Inferior parietal cortex (tissue), 1 donor: ENCODE measurements around the gene DCTPP1.
"Not testable (repeated sequence)": the region's sequence is repeated elsewhere in the genome, so short reads cannot be mapped to it uniquely, and the experiment has no call there.

ENCODE experiments used
- DNase-seq: peaks from one replicate; pipeline ENCODE4 v3.0.0-alpha.2; 2016; ENCODE audit errors: extremely low spot score

DCTPP1 gene

DNA sequence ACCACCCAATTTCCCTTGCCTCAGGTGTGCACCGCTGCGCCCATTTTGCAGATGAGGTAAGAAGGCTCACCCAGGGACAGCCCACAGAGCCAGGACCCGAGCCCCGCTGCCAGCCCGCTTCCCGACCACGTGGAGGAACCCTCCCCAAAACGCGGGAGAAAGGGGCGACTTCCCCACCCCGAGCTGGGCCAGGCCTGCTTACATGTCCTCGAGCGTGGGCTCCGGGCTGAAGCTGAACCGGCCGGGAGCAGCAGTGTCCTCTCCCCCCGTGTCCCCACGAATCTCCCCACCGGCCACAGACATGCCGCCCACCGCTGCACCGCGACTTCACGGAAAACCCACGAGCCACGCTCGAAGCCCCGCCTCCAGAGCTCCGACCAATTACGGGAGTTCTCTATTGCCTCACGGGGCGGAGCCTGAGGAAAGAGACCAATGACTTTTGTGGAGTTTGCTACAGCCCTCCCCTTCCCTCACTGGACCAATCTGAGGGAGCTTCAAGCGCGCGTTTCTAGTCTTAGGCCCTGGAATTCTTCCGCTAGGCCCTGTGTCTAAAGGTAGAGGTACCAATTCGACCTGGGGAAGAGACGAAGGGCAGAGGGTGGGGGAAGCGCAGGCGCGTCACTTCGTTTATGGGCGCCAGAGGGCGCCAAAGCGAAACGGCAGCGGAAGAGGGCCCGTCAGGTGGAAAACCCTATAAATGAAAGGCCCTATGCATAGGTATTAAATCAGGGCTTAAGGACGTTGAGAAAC is at the start of gene DCTPP1:
TSS of gene DCTPP1 (minus strand) at position 353 of the 750 bp plus-strand sequence. CDS start at position 303, 50 bp downstream.
- peak; percentile 98 for DNase-seq

DNA sequence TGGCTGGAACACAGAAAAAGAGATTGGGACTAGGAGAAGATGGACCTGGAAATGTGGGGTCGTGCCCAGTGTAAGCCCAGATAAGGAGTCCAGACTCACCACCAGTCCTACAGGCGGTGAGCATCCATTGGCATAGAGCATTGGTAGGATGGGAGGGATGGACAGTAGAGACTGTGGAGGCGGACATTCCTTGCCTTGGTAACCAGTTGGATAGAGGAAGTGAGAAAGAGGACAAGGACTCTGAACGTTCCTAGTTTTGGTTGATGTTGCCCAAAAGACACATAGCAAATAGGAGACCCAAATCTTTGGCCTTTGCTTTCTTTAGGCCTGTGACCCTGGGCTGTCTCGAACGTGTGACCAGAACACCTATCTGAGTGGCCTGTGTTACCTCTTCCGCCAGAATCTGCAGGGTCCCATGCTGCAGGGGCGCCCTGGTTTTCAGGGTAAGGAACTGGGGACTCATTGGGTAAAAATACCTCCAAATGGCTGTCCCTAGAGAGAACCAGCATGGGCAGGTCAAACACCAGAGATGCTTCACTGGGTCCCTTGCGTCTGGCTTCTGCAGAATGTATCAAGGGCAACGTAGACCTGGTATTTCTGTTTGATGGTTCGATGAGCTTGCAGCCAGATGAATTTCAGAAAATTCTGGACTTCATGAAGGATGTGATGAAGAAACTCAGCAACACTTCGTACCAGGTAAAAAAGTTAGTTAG is 49.1 kb upstream of the DCTPP1 start:
- DNase-seq = no peak

DNA sequence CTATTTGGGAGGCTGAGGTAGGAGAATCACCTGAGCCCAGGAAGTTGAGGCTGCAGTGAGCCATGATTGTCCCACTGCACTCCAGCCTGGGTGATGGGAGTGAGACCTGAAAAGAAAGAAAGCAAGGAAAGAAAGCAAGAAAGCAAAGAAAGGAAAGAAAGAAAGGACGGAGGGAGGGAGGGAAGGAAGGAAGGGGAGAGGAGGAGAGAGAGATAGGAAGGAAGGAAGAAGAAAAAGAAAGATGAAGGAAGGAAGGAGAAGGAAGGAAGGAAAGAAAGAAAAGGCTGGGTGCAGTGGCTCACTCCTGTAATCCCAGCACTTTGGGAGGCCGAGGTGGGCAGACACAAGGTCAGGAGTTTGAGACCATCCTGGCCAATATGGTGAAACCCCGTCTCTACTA is 47.9 kb upstream of the DCTPP1 start:
- not testable (repeated sequence) for DNase-seq

DNA sequence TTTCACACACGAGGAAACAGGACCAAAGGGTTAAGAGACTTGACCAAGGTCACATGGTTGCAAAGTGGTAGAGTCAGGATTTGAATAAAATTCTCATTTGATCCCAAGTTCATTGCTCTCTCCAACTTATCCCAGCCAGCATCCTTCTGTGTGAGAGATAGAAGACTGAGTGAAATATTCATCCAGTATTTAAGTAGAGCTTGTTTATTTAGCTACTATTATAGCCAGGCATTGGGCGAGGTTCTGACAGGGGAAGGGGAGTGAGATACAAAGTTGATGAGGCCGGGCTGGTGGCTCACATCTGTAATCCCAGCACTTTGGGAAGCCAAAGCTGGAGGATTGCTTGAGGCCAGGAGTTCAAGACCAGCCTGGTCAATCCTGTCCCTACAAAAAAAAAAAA is 47.2 kb upstream of the DCTPP1 start:
- DNase-seq = no peak

DNA sequence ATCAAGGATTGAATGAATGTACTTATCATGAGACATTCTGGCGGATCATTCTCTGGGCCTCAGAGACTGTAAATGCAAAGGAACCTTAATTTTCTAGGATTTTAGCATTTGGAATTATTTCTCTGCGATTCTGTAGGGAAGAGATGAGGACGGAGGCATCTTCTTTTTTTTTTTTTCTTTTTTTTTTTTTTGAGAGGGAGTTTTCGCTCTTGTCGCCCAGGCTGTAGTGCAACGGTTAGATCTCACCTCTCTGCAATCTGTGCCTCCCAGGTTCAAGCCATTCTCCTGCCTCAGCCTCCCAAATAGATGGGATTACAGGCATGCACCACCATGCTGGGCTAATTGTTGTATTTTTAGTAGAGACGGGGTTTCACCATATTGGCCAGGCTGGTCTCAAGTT is 44.9 kb upstream of the DCTPP1 start:
- no peak for DNase-seq

DNA sequence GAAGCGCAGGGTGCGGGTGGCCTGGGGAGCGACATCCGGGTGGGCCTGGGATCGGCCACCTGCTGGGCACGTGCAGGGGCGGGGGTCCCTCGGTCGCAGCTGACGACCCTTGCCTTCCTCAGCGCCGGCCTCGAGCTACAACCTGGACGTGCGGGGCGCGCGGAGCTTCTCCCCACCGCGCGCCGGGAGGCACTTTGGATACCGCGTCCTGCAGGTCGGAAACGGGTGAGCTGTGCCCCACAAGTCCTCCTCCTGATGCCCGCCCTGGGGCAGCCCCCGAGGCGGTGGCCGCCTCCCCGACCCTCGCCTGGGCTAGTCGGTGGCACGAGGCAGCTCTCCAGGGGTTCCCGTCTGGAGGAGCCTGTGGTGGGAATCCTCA is 44.2 kb upstream of the DCTPP1 start:
- no peak for DNase-seq

DNA sequence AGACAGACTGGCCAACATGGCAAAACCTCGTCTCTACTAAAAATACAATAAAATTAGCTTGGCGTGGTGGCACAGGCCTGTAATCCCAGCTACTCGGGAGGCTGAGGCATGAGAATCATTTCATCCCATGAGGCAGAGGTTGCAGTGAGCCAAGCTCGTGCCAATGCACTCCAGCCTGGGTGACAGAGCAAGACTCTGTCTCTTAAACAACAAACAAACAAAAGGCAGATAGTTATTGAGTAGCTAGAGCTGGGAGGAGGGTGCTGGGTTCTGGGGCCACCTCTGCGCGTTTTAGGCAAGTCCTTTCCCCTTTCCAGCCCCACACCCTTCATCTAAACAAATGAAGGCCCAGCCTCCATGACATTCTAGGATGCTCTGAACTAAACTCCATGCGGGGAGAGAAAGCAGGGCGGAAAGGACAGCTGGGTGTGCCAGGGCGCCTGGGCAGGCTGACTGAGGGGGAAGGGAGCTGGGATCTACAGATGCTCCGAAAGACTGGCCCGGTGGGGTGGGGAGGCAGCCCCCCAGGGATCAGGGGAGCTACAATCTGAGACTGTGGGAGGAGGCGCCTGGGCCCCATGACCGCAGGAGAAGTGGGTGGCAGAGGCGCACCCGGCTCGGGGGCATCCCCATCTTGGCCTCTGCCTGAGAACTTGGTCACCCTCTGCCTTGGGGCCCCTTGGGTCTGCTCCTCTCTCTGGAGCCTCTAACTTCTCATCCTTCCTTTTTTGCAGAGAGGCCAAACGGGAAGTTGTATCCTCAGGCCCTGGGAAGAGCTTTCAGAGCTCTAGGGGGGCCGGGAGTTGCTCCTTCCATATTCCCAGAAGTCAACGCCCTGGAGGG is 43.6 kb upstream of the DCTPP1 start:
- DNase-seq = no peak

DNA sequence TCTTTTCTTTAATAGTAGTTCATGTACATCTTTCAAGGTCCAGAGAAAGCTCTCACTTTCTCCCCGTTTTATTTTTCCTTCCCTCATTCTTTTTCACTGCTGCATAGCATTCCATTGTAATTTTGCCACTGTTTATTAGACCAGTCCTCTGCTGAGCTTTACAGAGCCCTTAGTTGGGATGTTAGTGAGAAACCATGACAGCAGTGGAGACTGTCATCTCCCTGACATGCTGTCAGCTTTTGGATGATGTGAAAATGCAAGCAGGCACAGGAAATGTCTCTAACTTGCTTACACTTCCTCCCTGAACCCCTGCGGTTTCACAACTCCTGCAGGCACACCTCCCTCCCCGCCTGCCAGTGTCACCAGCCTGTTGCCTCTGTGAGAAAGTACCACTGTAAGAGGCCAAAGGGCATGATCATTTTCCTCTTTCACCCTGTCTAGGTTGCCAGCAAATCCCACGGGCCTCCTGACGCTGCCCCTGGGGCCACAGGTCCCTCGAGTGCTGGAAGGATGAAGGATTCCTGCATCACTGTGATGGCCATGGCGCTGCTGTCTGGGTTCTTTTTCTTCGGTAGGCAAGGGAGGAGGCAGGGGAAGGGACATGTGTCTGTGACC is 42.6 kb upstream of the DCTPP1 start, which contains the start of gene ITGAL:
TSS of gene ITGAL (plus strand) at position 415 of the 615 bp plus-strand sequence. CDS start at position 511, 96 bp downstream.
- DNase-seq = no peak

DNA sequence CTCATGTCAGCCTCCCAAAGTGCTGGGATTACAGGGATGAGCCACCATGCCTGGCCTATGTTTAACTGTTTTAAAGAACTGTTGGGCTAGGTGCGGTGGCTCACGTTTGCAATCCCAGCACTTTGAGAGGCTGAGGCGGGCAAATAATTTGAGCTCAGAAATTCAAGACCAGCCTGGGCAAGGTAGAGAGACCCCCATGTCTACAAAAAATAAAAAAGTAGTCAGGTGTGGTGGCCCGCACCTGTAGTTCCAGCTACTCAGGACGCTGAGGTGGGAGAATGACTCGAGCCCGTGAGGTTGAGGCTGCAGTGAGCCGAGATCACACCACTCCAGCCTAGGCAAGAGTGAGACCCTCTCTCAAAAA is 40.8 kb upstream of the DCTPP1 start:
- no peak for DNase-seq

DNA sequence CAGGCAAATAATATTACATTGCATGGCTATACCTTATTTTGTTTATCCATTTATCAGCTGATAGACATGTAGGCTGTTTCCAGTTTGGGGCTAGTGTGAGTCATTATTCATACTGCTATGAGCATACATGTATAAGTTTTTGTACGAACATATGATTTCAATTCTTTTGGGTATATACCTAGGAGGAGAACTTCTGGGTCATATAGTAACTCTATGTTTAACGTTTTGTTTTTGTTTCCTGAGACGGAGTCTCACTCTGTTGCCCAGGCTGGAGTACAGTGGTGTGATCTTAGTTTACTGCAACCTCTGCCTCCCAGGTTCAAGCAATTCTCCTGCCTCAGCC is 40.3 kb upstream of the DCTPP1 start:
- no peak for DNase-seq

DNA sequence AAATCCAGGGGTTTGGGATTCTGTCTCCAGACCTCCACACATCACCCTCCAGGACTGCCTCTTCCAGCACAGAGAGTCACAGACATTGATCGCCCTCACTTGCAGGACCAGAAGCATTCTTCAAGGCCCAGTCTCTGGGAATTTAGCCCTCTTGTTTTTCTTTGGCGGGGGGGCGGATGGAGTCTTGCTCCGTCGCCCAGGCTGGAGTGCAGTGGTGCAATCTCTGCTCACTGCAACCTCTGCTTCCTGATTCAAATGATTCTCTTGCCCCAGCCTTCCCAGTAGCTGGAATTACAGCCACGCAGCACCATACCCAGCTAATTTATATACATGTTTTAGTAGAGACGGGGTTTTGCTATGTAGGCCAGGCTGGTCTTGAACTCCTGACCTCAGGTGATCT is 34.2 kb upstream of the DCTPP1 start:
- DNase-seq = no peak

DNA sequence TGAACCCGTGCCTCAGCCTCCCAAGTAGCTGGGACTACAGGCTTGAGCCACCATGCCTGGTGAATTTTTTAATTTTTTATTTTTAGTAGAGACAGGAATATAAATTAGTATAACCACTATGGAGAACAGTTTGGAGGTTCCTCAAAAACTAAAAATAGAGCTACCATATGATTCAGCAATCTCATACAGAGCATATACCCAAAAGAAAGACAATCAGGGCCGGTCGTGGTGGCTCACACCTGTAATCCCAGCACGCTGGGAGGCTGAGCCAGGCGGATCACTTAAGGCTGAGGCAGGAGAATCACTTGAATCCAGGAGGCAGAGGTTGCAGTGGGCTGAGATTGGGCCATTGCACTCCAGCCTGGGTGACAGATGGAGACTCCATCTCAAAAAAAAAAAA is 31.6 kb upstream of the DCTPP1 start:
- not testable (repeated sequence) for DNase-seq

DNA sequence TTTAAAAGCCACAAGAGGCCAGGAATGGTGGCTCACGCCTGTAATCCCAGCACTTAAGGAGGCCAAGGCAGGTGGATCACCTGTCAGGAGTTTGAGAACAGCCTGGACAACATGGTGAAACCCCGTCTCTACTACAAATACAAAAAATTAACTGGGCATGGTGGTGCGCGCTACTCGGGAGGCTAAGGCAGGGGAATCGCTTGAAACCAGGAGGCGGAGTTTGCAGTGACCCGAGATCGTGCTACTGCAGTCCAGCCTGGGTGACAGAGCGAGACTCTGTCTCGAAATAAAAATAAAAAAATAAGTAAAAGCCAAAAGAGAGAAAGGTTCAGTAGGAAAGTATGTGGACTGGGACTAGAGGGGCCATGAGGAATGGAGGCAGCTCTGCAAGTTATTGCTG is 29.6 kb upstream of the DCTPP1 start:
- DNase-seq = no peak

DNA sequence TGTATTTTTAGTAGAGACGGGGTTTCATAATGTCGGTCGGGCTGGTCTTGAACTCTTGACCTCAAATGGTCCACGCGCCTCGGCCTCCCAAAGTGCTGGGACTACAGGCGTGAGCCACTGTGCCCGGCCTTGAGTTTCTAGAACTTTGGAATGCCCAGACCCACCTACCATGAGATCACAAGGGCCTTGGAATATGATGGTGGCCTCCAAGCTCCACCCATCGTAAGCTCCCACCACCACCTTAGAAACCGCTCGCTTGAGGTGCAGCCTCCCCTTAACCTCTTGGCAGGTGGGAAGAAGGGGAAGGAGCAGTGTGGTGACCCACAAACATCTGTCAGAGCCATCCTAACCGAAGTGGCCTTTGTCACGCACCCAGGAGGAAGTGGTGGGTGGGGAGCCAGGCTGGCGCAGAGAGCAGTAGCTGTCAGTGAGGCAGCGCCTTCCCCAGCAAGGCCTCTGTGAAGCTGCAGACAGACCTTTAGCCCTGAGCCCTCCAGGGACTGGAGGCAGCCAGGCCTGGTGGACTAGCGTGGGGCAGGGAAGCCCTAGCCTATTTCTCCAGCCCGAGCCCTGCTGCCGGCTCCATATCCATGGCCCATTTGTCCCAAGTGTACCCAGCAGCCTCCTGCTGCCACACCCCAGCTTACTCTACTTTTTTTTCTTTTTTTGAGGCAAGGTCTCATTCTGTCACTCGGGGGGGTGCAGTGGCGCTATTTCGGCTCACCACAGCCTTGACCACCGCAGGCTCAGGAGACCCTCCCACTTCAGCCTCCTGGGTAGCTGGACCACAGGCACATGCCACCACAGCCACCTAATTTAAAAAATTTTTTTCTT is 28.9 kb upstream of the DCTPP1 start:
- DNase-seq = no peak

DNA sequence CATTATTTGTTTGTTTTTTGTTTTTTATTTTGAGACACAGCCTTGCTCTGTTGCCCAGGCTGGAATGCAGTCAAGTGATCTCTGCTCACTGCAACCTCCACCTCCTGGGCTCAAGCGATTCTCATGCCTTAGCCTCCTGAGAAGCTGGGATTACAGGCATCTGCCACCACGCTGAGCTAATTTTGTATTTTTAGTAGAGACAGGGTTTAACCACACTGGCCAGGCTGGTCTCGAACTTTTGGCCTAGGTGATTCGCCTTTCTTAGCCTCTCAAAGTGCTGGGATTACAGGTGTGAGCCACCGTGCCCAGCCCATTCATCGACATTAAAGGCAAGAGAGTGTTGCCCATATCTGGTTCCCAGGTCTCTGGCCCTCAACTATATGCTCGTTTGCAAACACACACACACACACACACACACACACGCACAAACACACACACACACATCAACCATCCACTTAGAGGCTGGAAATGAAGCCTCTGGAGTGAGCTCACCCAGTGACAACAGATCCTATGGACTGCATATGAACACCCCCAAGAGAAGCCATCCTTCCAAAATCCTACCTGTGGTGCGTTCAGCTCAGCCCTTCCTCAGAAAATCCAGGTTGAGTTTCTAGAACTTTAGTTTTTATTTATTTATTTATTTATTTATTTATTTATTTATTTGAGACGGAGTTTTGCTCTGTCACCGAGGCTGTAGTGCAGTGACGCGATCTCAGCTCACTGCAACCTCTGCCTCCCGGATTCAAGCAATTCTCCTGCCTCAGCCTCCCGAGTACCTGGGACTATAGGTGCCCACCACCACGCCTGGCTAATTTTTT is 28.1 kb upstream of the DCTPP1 start:
- no peak for DNase-seq

DNA sequence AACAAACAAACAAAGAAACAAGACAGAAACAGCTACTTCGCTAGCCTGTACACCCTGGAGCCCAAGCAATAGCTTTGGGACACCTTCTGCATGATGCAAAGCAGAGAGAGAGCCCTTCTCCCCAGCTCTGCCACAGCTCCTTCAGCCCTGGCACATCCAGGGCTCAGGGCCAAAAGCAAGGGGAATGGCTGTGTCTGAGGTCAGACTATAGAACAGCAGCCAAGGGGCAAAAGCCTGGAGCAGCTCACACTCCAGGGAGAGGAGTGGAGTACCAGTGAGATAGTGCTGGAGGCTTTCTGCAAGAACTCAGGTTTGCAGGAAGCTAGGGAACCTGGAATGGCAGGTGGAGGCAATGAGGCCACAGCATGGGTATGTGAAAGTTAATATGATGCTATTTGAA is 27.4 kb upstream of the DCTPP1 start:
- DNase-seq = no peak

DNA sequence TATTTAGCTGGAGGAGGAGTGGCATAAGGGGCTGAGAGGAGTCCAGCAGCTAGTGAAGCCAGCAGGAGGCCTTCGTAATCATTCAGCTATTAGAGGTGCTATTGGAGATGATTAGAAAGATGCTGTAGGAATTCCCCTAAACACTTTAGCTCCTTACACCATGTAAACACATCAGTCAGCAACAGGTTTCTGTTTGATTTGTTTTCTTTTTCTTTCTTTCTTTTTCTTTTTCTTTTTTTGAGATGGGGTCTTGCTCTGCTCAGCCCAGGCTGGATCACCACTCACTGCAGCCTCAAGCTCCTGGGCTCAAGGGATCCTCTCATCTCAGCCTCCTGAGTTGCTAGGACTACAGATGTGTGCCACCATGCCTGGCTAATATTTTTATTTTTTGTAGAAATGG is 26.5 kb upstream of the DCTPP1 start:
- no peak for DNase-seq

DNA sequence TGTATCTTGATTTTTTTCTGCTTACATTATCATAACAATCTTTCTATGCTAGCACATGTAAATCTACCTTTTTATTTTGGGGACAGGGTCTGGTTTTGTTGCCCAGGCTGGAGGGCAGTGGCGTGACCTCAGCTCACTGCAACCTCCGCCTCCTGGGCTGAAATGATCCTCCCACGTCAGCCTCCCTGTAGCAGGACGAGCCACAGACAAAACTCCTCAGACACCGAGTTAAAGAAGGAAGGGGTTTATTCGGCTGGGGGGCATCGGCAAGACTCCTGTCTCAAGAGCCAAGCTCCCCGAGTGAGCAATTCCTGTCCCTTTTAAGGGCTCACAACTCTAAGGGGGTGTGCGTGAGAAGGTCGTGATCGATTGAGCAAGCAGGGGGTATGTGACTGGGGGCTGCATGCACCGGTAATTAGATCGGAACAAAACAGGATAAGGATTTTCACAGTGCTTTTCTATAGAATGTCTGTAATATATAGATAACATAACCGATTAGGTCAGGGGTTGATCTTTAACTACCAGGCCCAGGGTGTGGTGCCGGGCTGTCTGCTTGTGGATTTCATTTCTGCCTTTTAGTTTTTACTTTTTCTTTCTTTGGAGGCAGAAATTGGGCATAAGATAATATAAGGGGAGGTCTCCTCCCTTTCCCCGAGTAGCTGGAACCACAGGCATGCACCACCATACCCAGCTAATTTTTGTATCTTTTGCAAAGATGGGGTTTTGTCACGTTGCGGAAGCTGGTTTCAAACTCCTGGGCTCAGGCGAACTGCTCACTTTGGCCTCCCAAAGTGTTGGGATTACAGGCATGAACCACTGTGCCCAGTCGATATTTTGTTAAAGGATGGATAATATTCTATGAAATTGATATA is 23.1 kb upstream of the DCTPP1 start:
- DNase-seq = not testable (repeated sequence)

DNA sequence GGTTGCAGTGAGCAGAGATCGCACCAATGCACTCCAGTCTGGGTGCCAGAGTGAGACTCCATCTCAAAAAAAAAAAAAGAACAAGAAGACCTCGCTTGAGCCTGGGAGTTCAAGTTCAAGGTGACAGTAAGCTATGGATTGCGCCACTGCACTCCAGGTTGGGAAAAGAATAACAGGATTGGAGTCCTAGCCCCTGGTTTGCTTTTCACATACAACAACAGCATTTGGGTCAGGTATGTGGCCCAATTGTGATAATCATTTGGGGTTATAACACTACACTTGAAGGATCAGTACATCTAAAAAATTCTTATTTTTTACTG is 19.2 kb upstream of the DCTPP1 start:
- DNase-seq = no peak
